GM20000 (cell line): ENCODE measurements around the gene FRMD4A.

Experiments used
- DNase-seq: peaks from one replicate; pipeline ENCODE4 v3.0.0; 2012; ENCODE audit warnings: low spot score
- TF ChIP-seq, protein P1 (sequence below): IDR thresholded peaks from 2 replicates; pipeline ENCODE4 v1.5.1; 2012; ENCODE audit warnings: mild to moderate bottlenecking, control low read depth; ENCODE audit errors: extremely low read depth, missing control alignments

Gene FRMD4A

DNA sequence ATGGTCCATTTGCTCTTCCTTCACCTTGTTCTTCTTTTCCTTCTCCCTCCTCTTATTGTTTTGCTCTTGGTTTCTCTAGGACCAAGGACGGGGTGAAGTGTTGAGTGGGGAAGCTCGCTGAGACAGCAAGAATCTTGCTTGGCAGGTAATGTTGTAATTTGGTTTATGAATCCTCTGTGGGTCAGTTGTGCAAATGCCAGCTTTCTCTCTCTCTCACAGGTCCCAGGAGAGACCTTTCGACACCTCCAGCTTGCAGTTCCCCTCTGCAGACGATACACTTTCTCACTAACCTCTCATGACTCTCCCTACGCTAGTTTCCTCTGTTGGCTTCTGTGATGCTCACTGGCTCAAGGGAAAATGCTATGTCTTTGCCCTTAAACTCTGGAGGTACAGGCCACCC, 77.0 kb downstream of the FRMD4A start:
- no peak for DNase-seq
- TF ChIP-seq, protein P1, sequence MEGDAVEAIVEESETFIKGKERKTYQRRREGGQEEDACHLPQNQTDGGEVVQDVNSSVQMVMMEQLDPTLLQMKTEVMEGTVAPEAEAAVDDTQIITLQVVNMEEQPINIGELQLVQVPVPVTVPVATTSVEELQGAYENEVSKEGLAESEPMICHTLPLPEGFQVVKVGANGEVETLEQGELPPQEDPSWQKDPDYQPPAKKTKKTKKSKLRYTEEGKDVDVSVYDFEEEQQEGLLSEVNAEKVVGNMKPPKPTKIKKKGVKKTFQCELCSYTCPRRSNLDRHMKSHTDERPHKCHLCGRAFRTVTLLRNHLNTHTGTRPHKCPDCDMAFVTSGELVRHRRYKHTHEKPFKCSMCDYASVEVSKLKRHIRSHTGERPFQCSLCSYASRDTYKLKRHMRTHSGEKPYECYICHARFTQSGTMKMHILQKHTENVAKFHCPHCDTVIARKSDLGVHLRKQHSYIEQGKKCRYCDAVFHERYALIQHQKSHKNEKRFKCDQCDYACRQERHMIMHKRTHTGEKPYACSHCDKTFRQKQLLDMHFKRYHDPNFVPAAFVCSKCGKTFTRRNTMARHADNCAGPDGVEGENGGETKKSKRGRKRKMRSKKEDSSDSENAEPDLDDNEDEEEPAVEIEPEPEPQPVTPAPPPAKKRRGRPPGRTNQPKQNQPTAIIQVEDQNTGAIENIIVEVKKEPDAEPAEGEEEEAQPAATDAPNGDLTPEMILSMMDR: no peak

DNA sequence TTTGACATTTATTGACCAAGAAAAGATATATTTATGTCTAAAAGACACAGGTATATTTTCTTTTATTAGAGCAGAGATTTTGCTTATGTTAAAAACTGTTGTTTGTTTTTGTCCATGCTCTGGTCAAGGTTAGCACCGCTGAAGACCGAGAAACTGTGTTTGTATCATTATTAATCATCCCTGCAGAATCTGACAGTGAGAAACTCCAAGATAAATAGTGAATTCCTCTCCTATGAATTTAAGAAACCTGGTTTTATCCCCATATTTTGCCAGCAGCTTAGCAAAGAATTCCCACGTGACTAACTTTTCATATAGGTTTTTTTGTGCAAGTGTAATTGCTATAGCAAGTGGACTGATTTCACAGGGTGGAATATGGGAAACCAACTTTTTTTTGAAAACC, 77.6 kb downstream of the FRMD4A start:
- TF ChIP-seq, protein P1: no peak
- no peak for DNase-seq

DNA sequence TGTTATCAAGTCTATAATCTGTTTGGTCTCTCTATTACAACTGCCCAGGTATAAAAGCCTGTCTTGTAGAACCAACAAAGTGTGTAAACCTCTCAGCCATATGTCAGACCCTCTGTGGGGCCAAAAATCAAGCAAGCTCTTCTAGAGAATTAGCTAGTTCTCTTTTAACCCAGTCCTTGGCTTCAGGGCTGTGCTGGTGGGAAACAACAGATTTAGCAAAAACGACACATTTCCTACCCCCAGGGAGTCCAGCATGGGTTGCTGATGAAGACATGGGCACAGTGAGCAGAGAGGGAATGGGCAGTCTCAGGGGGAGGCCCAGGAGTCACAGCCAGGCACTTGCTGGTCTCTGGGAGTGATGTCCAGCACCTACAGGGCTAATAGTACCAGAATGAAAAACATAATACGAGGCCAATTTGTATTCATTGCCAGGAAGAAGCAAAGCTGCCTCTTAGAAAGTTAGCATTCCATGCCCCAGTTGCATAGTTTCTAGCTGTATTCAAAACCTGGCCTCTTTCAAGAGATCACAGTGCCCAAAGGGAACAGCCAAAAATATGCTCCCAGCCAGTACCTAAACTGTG, 80.1 kb downstream of the FRMD4A start:
- TF ChIP-seq, protein P1: no peak
- no peak for DNase-seq

DNA sequence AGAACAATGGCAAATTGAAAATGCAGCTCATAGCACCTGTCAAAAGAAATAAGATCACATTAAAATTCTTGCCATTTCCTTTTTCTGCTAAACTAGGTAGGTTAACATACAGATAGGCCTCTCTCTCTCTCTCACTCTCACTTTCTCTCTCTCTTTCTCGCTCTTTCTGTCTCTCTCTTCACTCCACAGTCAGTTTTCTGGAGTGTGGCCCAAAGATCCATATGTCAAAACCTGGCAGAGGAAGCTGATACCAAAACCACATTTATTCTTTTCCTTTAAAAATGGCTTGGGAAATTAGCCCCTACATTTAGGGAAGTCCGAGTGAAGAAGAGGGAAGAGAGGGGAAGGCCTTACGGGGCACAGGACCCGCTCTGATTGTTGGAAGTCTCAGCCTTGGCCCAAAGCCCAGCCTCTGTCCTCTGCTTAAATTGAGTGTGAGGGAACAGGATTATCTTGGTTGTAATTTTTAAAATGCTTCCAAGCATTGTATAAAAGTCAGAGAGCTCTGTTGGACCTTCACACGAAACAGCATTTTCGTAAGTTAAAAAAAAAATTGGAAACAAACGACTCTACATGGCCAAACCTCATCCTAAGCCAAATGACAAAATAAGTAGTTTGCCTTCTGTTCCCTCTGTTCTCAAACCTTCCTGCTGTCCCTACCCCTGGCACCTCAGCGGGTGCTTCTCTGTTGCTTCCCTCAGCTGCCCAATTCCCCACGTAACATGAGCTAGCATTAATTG, 83.2 kb downstream of the FRMD4A start:
- DNase-seq: no peak
- TF ChIP-seq, protein P1: no peak

DNA sequence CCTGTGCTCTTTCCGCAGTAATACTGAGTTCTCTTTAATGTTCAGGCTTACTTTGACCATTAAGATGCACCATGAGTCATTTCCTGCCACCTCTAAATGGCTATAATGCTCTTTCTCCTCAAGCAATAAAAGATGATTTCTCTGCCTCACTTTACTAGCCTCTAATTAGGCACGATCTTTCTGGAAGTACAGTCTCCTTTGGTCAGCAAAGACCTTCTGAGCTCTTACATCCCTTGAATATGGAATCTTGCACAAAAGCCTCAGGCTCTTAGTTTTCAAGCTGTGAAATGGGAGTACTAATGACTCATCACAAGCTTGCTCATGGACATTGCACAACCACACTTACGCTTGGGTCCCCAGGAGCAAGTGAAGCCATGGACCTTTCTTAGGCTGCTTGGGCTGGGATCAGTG, 85.9 kb downstream of the FRMD4A start:
- TF ChIP-seq, protein P1: no peak
- no peak for DNase-seq

DNA sequence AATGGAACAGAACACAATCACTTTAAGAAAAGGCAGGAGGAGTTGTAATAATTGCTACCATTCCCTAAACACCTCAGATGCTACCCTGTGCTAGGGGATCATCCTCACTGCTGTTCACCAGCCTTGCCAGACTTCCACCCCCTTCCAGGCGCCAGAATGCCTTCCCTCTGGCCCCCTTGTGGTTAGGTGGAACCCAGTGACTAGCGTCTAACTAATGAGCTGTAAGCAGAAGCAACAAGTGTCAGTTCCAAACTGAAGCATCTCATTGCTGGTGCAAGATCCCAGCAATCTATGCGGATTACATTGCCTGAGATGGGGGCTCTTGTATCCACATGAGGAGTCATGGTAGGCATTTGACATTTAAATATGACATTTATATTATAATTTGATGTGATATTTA, 86.6 kb downstream of the FRMD4A start:
- TF ChIP-seq, protein P1: no peak

DNA sequence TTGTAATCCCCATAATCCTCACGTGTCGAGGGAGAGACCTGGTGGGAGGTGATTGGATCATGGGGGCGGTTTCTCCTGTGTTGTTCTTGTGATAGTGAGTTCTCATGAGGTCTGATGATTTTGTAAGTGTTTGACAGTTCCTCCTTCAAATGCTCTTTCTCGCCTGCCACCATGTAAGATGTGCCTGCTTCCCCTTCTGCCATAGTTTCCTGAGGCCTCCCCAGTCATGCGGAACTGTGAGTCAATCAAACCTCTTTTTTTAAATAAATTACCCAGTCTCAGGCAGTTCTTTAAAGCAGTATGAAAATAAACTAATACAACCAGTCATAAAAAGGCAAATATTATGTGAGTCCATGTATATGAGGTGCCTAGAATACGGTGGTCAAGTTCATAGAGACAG, 87.5 kb downstream of the FRMD4A start:
- TF ChIP-seq, protein P1: no peak
- DNase-seq: no peak

More for the DNA sequence above, 86.6 kb downstream of the FRMD4A start:
- no peak for DNase-seq
